G401.6 (cell line): ENCODE measurements around the gene SUCLA2.
"Not testable (repeated sequence)": the region's sequence is repeated elsewhere in the genome, so short reads cannot be mapped to it uniquely, and the experiment has no call there.

Experiments
- FAIRE-seq: peaks from 2 replicates; lab custom pipeline; 2012; peaks lifted over from hg19 to GRCh38; lab: Jason Lieb, UNC

The SUCLA2 gene

DNA sequence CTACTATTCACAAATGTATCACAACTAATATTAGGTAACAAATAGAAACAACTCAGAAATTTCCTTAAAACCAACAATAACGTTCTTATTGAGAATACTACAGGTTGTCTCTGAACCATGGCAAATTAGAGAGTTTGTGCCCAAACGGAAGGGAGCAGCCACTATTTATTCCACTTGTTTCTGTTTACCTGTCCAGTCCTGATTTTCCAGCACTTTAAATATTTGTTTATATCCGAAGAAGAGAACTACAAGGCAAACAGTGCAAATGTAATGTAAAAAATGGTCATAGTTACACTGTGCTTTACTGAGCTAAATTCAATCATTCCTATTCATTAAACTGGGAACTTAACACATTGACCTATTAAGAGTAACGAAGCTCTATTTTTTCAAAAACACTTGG is 9.2 kb downstream of the SUCLA2 start:
- FAIRE-seq, result no peak

DNA sequence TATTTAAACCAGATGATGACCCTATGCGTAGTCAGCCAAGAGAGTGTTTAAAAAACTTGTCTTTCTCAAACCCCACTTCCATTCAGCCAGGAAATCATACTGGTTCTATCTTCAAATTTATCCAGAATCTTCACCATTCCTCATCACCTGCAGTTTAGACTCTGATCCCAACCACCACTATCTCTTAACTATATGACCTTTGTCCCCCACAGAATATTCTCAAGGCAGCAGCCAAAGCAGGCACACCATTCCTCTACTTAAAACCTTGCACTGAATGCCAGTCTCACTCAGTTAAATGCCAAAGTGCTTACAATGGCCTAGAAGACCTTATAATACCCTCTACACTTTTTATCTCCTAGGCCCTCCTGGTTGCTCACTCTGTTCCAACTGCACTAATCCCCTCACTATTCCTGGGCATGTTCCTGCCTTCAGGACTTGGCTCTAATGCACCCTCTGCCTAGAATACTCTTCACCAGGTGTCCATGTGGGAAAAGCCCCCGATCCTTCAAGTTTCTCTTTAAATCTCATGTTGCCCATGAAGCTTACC is 10.1 kb downstream of the SUCLA2 start:
- FAIRE-seq, result no peak

- no peak for FAIRE-seq
These were observed 10.6 kb downstream of the SUCLA2 start for GRCh38 chr13:47990427-47990826.

GRCh38 chr13:47983070-47983469 is 18.0 kb downstream of the SUCLA2 start:
- no peak for FAIRE-seq

GRCh38 chr13:47976325-47976724 is 24.7 kb downstream of the SUCLA2 start:
- FAIRE-seq, result no peak

- FAIRE-seq, result no peak
These were observed 36.2 kb downstream of the SUCLA2 start for GRCh38 chr13:47964863-47965262.

DNA sequence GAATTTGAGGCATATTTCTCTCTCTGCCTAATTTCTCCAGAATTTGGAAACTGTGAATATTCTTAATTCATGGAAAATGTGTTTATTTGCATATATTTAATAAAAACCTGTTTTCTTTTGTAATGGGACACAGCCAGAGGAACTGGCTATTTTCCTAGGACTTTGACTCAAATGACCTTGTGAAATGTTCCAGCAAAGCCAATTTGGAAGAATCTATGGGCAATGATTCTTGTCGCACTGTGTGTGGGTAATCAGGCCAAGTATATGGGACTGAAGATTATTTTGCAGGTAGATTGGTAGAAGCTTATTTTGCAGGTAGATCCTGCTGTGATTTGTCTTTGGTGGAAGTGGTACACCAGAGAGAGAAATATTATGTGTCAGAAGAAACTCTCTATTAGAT is 38.8 kb downstream of the SUCLA2 start:
- FAIRE-seq, result no peak

- no peak for FAIRE-seq
These were observed 41.4 kb downstream of the SUCLA2 start for GRCh38 chr13:47959468-47960247.

DNA sequence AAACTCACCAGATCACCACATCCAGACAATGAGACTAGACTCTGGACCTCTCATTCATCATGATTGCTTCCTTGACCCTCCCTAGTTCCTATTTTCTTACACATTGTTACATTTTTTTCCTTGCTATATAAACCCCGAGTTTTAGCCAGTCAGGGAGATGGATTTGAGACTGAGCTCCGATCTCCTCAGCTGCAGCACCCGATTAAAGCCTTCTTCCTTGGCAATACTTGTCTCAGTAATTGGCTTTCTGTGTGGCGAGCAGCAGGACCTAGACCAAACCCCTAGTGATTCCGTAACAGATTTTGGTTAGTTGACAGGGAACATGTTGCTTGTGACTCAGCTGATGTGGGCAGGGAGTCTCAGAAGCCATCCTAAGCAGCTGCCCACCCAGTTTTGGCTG is 44.0 kb downstream of the SUCLA2 start:
- FAIRE-seq, result no peak

- FAIRE-seq, result no peak
These were observed 45.2 kb downstream of the SUCLA2 start for GRCh38 chr13:47955836-47956235.

DNA sequence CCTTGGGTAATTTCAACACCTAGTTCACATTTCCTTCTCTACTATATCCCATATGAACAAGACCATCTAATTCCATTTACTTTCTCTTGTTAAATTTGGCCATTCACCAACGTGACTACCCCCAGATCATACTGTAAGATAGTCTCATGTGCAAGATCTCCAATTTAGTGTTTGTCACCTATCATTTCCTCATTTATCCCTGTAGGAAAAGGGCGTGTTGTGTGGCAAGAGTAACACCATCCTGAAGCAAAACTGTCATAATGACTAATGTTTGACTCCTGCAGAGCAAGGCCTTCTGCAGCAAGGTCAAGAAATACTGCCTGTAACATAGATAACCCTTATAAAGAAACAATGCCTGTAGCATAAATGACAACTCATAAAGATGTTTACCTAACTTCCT is 51.3 kb downstream of the SUCLA2 start:
- FAIRE-seq, result no peak

DNA sequence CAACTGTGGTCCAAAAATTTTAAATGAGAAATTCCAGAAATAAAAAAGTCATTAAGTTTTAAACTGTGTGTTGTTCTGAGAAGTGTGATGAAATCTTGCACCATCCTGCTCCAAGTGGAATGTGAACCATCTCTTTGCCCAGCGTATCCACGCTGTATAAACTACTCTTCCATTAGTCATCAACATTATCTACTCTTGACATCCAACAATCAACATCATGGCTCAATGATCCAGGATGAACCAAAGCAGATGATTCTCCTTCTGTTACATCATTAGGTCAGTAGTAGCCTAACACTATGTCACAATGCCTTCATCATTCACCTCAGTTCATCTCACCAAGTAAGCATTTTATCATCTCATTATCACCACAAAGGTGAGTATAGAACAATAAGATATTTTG is 55.3 kb downstream of the SUCLA2 start:
- FAIRE-seq, result no peak

- FAIRE-seq, result not testable (repeated sequence)
These were observed 55.9 kb downstream of the SUCLA2 start for GRCh38 chr13:47945146-47945545.

GRCh38 chr13:47934371-47934770 is 66.7 kb downstream of the SUCLA2 start:
- no peak for FAIRE-seq

GRCh38 chr13:47932950-47933923 is 67.8 kb downstream of the SUCLA2 start:
- no peak for FAIRE-seq

DNA sequence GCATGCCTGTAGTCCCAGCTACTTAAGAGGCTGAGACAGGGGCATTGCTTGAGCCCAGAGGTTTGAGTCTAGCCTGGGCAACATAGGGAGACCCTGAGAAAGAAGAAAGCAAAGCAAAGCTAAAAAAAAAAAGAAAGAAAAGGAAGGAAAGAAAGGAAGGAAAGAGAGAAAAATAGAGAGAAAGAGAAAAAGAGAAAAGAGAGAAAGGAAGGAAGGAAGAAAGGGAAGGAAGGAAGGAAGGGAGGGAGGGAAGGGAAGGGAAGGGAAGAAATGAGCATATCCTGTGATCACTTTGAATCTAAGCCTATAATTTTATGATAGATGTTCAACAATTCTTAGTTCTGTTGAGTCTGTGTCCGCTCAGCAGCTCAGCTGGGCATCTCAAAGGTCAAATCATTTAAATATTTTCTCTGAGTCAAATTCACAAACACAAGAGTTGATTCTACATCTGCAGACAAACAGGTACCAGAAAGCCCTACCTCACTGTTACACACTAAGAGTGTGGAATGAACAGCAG is 70.4 kb downstream of the SUCLA2 start:
- FAIRE-seq, result no peak

- FAIRE-seq, result no peak
These were observed 71.9 kb downstream of the SUCLA2 start for GRCh38 chr13:47929156-47929555.

DNA sequence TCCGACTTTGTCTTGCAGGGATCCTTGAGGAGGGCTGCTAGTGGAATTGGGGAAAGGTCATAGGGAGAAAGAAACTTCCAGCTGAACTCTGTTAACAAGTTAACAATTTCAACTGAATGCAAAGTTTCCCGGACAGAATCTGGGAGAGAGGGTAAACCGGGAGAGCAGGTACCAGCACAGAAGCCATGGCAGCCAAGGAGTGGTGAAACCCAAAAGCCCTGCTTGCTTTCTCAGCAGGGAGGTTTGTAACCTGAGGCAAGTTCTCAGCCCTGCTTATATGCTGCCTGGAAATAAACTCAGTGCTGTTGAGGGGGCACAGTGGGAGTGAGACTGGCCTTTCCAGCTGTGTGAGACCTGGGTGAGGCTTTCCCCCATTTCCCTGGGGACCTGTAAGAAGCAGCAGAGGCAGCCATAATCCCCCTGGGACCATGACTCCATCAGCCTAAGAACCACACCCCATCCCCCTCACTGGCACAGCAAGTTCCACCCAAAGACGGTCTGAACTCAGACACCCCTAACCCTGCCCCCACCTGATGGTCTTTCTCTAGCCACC is 84.0 kb downstream of the SUCLA2 start:
- FAIRE-seq, result no peak

DNA sequence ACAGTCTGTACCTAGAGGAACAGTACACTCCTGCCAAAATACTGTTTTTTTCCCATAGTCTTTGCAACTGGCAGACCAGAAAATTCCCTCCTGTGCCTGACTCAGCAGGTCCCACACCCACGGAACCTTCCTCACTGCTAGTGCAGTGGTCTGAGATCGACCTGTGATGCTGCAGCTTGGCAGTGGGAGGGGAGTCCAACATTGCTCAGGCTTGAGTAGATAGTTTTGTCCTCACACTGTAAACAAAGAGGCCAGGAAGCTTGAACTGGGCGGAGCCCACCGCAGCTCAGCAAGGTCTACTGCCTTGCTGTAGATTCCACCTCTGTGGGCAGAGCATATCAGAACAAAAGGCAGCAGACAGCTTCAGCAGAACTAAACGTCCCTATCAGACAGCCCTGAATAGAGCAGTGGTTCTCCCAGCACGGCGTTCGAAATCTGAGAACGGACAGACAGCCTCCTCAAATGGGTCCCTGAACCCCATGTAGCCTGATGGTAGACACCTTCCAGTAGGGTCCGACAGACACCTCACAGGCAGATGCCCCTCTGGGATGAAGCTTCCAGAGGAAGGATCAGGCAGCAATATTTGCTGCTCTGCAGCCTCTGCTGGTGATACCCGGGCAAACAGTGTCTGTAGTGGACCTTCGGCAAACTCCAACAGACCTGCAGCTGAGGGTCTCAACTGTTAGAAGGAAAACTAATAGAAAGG is 92.7 kb downstream of the SUCLA2 start:
- no peak for FAIRE-seq

DNA sequence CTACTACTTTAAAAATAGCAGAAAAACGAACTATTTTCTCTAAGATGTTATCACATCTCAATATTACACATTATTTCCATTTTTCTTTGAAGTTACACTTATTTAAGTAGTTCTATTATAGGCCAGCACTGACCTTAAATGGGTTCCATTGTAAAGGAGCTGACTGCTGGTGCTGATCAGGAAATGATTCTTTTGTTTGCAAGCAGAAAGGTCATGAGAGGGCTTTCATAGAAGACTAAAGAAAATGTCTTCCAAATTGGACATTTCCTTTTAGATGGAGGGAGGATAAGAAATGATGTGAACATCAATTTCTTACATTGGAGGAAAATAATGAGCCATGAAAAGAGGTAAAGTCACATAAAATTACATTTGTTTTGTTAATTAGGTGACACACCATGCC is 96.2 kb downstream of the SUCLA2 start:
- FAIRE-seq, result no peak

DNA sequence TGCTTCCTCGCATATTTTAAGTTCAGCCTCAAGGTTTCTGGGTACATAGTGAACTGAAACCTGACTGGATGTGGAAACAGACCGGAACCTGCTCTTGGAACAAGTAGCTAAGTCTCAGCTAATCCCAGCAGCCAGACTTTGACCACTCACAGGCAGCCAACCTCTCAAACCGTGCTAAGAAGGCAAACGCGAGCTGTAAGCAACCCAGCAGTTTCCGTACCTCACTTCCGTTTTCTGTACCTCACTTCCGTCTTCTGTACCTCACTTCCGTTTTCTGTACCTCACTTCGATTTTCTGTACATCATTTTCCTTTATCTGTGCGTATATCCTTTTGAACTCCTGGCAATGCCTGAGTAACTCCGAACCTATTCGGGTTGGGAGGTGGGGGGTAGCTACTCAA is 96.8 kb downstream of the SUCLA2 start:
- FAIRE-seq, result no peak

- no peak for FAIRE-seq
These were observed 97.2 kb downstream of the SUCLA2 start for GRCh38 chr13:47903836-47904235.
